PC-3 (cell line): Measurements from ENCODE around the gene RBM47. TPM values are rescaled to one million over a fixed set of nuclear protein-coding genes. Genes with fewer than 3 reads are reported as not detected.

Experiments used
- ATAC-seq: fragments of 200-7000 bp; cut with Tn5 transposase; 2 replicates; pipeline ENCODE4 v1.9.1; 2020; ENCODE audit warnings: mild to moderate bottlenecking, moderate library complexity
- BruUV-seq: library from RNA; stranded (reverse); fragments of 400-500 nt; replicated peaks from 2 replicates; lab custom pipeline; 2021; lab: Mats Ljungman, UMichigan
- CTCF ChIA-PET: fragments of 300-600 bp; sonication (Branson Sonifier 250); formaldehyde crosslinking; loops from one replicate; lab custom pipeline; 2022; ENCODE audit warnings: antibody characterized with exemption; lab: Charles Lee
- POLR2A ChIA-PET: fragments of 300-600 bp; sonication (Branson Sonifier 250); formaldehyde crosslinking; loops from one replicate; lab custom pipeline; 2022; ENCODE audit warnings: antibody characterized with exemption; ENCODE audit not compliant: unreplicated experiment; lab: Charles Lee
- DNase-seq: peaks from one replicate; pipeline ENCODE4 v3.0.0-alpha.2; 2015
- H2AFZ ChIP-seq: fragments of 300-600 bp; sonication (generic); 2 replicates; pipeline ENCODE4 v1.6.0; 2016; ENCODE audit warnings: antibody characterized with exemption, low read length
- H3F3A ChIP-seq: fragments of 300-600 bp; sonication (generic); one replicate; pipeline ENCODE4 v1.6.0; 2017; ENCODE audit warnings: antibody characterized with exemption, low read length, control low read depth, mild to moderate bottlenecking; ENCODE audit not compliant: unreplicated experiment
- H3K27ac ChIP-seq: fragments of 300-600 bp; sonication (generic); 2 replicates; pipeline ENCODE4 v1.5.1; 2016; ENCODE audit warnings: mild to moderate bottlenecking, low read length
- H3K27me3 ChIP-seq: fragments of 300-600 bp; sonication (generic); 2 replicates; pipeline ENCODE4 v1.6.1; 2016; ENCODE audit warnings: low read length, mixed read lengths
- H3K36me3 ChIP-seq: fragments of 300-600 bp; sonication (generic); 2 replicates; pipeline ENCODE4 v1.6.1; 2016; ENCODE audit warnings: low read depth, mixed run types, low read length, mixed read lengths
- H3K4me1 ChIP-seq: fragments of 300-600 bp; sonication (generic); 2 replicates; pipeline ENCODE4 v1.5.1; 2016; ENCODE audit warnings: low read length; ENCODE audit not compliant: insufficient read depth
- H3K4me2 ChIP-seq: fragments of 300-600 bp; sonication (generic); 2 replicates; pipeline ENCODE4 v1.6.0; 2016; ENCODE audit warnings: low read length
- H3K4me3 ChIP-seq: fragments of 300-600 bp; sonication (generic); 2 replicates; pipeline ENCODE4 v1.5.1; 2016; ENCODE audit warnings: mild to moderate bottlenecking, low read length, mixed read lengths
- H3K79me2 ChIP-seq: fragments of 300-600 bp; sonication (generic); 2 replicates; pipeline ENCODE4 v1.6.1; 2017; ENCODE audit warnings: low read length, mixed read lengths
- H3K9ac ChIP-seq: fragments of 300-600 bp; sonication (generic); 2 replicates; pipeline ENCODE4 v1.6.0; 2016; ENCODE audit warnings: mild to moderate bottlenecking, low read length
- H3K9me2 ChIP-seq: fragments of 300-600 bp; sonication (generic); replicated peaks from 2 replicates; pipeline ENCODE4 v1.6.1; 2016; ENCODE audit warnings: mixed run types, low read length, mixed read lengths
- H3K9me3 ChIP-seq: fragments of 300-600 bp; sonication (generic); 2 replicates; pipeline ENCODE4 v1.6.1; 2016; ENCODE audit warnings: low read length, mixed read lengths
- H4K20me1 ChIP-seq: fragments of 300-600 bp; sonication (generic); 2 replicates; pipeline ENCODE4 v1.6.1; 2016; ENCODE audit warnings: low read length, mixed read lengths
- EZH2 ChIP-seq: fragments of 300-600 bp; sonication (generic); IDR thresholded peaks from one replicate; pipeline ENCODE4 v1.6.1; 2017; ENCODE audit warnings: antibody characterized with exemption, mild to moderate bottlenecking, low read length; ENCODE audit not compliant: unreplicated experiment
- EZH2phosphoT487 ChIP-seq: fragments of 300-600 bp; sonication (generic); IDR thresholded peaks from 2 replicates; pipeline ENCODE4 v1.6.1; 2018; ENCODE audit warnings: mild to moderate bottlenecking, antibody characterized with exemption, low read length, borderline replicate concordance
- intact Hi-C: fragments of 100-400 bp; cut with micrococcal nuclease; formaldehyde crosslinking; loops from 2 replicates; pipeline ENCODE4 v1.9.0; 2023
- total RNA-seq: library from RNA; depleted of rRNA; stranded (reverse); fragments of >200 nt; gene quantifications from 2 replicates; pipeline ENCODE4 v1.2.3, GENCODE V29; 2014
- TF ChIP-seq, protein P1 (sequence below): fragments of 300-600 bp; sonication (generic); conservative IDR thresholded peaks from 2 replicates; pipeline ENCODE4 v1.5.1; 2017; ENCODE audit warnings: antibody characterized with exemption, low read depth, mild to moderate bottlenecking, low read length

RBM47 gene
- total RNA-seq, 1 experiment from 2014 or later, result 34.7 TPM

DNA sequence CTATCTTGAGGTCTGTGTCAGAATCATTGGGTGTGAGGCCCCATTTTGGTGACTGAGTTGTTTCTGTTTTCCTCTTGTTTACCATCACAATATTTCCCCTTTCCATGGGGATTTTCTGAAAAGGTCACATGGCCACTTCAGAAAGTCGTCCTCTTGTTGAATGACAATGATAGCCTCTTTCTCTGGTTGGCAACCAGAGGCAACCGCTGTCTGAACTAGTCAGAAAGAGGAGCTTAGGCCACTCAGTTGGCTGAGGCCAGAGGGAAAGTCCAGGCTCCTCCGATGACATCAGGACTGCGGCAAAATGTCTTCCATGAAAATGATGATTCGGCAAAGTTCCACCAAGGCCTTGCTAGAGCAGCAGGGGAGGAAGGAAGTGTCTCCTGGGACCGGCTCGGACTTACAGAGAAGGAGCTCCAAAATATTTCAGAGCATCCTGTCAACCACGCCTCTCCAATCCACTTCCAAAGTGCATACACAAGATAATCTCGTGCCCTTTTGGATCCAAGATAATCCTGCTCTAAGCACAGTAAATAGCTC lies 19.1 kb upstream of the RBM47 start:
- POLR2A ChIA-PET, result no interaction called here
- BruUV-seq, result no TSS peak

DNA sequence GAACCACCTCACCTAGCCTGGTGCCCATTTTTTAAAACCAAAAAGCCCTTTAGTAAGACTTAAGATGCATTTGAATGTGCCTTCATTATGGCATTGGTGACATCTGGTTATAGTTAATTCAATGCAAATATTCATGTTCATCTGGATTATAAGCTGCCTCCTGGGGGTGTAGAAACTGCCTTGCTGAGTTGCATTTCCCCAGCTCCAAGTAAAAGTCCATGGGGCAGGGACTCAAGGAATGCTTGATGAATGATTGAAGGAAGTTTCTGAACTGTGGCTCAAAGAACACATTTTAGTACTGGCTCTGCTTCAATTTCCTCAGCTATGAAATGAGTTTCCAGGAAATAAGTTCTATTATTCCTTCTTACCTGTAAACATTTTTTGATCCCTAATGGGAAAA lies 18.5 kb upstream of the RBM47 start:
- H3K79me2 ChIP-seq, result no peaks in the 10 kb centered on the region
- H2AFZ ChIP-seq, result no peak overlapping the region
- H3K4me2 ChIP-seq, result no peak overlapping the region
- no peaks in the 10 kb centered on the region for H3K9me2 ChIP-seq
- H4K20me1 ChIP-seq, result no peaks in the 10 kb centered on the region
- DNase-seq, result no peak
- TF ChIP-seq, protein P1, sequence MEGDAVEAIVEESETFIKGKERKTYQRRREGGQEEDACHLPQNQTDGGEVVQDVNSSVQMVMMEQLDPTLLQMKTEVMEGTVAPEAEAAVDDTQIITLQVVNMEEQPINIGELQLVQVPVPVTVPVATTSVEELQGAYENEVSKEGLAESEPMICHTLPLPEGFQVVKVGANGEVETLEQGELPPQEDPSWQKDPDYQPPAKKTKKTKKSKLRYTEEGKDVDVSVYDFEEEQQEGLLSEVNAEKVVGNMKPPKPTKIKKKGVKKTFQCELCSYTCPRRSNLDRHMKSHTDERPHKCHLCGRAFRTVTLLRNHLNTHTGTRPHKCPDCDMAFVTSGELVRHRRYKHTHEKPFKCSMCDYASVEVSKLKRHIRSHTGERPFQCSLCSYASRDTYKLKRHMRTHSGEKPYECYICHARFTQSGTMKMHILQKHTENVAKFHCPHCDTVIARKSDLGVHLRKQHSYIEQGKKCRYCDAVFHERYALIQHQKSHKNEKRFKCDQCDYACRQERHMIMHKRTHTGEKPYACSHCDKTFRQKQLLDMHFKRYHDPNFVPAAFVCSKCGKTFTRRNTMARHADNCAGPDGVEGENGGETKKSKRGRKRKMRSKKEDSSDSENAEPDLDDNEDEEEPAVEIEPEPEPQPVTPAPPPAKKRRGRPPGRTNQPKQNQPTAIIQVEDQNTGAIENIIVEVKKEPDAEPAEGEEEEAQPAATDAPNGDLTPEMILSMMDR, result no peak
- no peak for TF ChIP-seq EZH2phosphoT487
- no peak for TF ChIP-seq EZH2
- H3K4me3 ChIP-seq, result no peak overlapping the region
- no peak overlapping the region for H3K27ac ChIP-seq
- no TSS peak for BruUV-seq
- POLR2A ChIA-PET, result no interaction called here
- intact Hi-C loops, result no loop called here
- no peak overlapping the region for H3K9ac ChIP-seq
- H3F3A ChIP-seq, result no peaks in the 10 kb centered on the region
- CTCF ChIA-PET, result no interaction called here
- no peaks in the 10 kb centered on the region for H3K4me1 ChIP-seq
- no peaks in the 10 kb centered on the region for H3K27me3 ChIP-seq
- no peak for ATAC-seq
- H3K9me3 ChIP-seq, result no peaks in the 10 kb centered on the region
- H3K36me3 ChIP-seq, result no peaks in the 10 kb centered on the region

More for the DNA sequence above, 19.1 kb upstream of the RBM47 start:
- H3K4me3 ChIP-seq, result no peak overlapping the region
- no peaks in the 10 kb centered on the region for H3K9me2 ChIP-seq
- TF ChIP-seq EZH2 (no peak), EZH2phosphoT487 (no peak)
- TF ChIP-seq, protein P1, result no peak
- no peak overlapping the region for H2AFZ ChIP-seq
- H3K4me2 ChIP-seq, result no peak overlapping the region
- H3K9ac ChIP-seq, result no peak overlapping the region
- no peaks in the 10 kb centered on the region for H3K79me2 ChIP-seq
- no peaks in the 10 kb centered on the region for H3K4me1 ChIP-seq
- H3K27me3 ChIP-seq, result no peaks in the 10 kb centered on the region
- H3K27ac ChIP-seq, result no peak overlapping the region
- CTCF ChIA-PET, result no interaction called here
- no peaks in the 10 kb centered on the region for H3F3A ChIP-seq
- ATAC-seq (no peak), DNase-seq (no peak)
- intact Hi-C loops, result no loop called here
- no peaks in the 10 kb centered on the region for H4K20me1 ChIP-seq
- no peaks in the 10 kb centered on the region for H3K9me3 ChIP-seq
- H3K36me3 ChIP-seq, result no peaks in the 10 kb centered on the region

DNA sequence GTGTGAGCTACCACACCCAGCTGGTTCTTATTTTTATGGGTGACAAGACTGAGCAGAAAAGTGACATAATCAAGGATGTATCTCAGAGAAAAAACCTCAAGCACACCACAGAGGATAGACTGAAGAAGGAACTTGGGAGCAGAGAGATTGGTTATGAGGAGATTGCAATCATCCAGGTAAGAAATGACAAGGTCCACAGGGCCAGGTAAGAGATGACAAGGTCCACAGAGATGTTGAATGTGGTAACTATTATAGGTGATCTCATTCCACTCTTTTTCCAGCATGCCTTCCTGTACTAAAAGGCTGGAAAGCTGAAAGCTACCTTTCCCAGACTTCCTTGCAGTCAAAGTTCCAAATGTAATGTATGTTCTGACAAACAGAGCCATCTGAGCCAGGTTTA lies 15.9 kb upstream of the RBM47 start:
- Histone ChIP-seq H3K79me2 (no peaks in the 10 kb centered on the region), H3K36me3 (no peaks in the 10 kb centered on the region), H3K4me1 (no peaks in the 10 kb centered on the region), H3K9me2 (no peaks in the 10 kb centered on the region), H3K9ac (no peak overlapping the region), H2AFZ (no peak overlapping the region), H3K9me3 (no peaks in the 10 kb centered on the region), H3K4me3 (no peak overlapping the region), H3F3A (no peaks in the 10 kb centered on the region), H3K27ac (no peak overlapping the region), H3K4me2 (no peak overlapping the region), H3K27me3 (no peaks in the 10 kb centered on the region), H4K20me1 (no peaks in the 10 kb centered on the region)
- no TSS peak for BruUV-seq
- CTCF ChIA-PET, result no interaction called here
- POLR2A ChIA-PET, result no interaction called here
- DNase-seq (no peak), ATAC-seq (no peak)
- intact Hi-C loops, result no loop called here
- no peak for TF ChIP-seq EZH2
- no peak for TF ChIP-seq EZH2phosphoT487
- TF ChIP-seq, protein P1, result no peak
